ENCODE data around the gene SLC36A2.
"Not testable (repeated sequence)": the region's sequence is repeated elsewhere in the genome, so short reads cannot be mapped to it uniquely, and the experiment has no call there.

The SLC36A2 gene

DNA sequence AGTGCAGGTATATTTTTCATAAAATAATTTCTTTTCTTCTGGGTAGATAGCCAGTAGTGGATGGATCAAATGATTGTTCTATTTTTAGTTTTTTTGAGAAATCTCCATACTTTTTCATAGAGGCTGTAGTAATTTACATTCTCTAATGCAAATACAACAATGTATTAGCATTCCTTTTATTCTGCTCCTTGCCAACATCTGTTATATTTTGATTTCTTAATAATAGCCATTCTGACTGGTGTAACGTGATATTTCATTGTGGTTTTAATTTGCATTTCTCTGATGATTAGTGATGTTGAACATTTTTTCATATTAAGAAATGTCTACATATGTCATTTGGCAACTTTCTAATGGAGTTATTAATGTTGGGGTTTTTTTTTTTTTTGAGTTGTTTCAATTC, 27.2 kb upstream of the SLC36A2 start:
- H3K4me3 ChIP-seq (replicated peaks; ENCODE audit: low read depth, low read length) = no peak overlapping the region
- TF ChIP-seq, protein P1, sequence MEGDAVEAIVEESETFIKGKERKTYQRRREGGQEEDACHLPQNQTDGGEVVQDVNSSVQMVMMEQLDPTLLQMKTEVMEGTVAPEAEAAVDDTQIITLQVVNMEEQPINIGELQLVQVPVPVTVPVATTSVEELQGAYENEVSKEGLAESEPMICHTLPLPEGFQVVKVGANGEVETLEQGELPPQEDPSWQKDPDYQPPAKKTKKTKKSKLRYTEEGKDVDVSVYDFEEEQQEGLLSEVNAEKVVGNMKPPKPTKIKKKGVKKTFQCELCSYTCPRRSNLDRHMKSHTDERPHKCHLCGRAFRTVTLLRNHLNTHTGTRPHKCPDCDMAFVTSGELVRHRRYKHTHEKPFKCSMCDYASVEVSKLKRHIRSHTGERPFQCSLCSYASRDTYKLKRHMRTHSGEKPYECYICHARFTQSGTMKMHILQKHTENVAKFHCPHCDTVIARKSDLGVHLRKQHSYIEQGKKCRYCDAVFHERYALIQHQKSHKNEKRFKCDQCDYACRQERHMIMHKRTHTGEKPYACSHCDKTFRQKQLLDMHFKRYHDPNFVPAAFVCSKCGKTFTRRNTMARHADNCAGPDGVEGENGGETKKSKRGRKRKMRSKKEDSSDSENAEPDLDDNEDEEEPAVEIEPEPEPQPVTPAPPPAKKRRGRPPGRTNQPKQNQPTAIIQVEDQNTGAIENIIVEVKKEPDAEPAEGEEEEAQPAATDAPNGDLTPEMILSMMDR (IDR thresholded peaks at IDR 0.05; ENCODE audit: low read length, missing control alignments) = no peak
- DNase-seq (ENCODE audit: low read depth) = no peak

DNA sequence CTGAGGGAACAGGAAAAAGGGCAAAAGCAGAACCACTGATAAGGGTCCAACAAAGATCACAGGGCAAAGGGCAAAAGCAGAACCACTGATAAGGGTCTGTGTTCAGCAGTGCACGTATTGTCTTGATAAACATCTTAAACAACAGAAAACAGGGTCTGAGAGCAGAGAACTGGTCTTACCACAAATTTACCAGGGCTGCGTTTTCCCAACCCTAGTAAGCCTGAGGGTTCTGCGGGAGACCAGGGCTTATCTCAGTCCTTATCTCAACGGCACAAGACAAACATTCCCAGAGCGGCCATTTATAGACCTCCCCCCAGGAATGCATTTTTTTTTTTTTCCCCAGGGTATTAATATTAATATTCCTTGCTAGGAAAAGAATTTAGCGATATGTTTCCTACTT, 19.7 kb upstream of the SLC36A2 start:
- DNase-seq (ENCODE audit: low read depth) = not testable (repeated sequence)

DNA sequence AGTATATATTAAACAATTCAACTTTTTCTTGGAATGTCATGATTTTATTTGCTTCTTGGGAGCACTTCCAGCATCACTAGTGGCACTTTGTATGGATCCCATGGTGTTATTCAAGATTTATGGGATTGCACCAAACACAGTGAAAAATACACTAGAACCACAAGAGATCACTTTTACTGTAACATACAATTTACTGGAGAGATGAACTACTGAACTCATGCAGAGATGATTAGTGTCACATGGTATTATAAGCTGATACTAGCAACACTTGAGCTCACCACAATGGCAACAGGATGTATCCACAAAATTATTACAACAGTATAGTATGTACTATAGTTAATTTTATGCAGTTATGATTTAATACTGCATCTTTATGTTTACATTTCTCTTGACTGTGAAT, 16.3 kb upstream of the SLC36A2 start:
- no peak overlapping the region for H3K4me3 ChIP-seq (replicated peaks; ENCODE audit: low read depth, low read length)
- TF ChIP-seq, protein P1 (IDR thresholded peaks at IDR 0.05; ENCODE audit: low read length, missing control alignments) = no peak
- no peak for DNase-seq (ENCODE audit: low read depth)

More for the DNA sequence above, 19.7 kb upstream of the SLC36A2 start:
- H3K4me3 ChIP-seq (replicated peaks; ENCODE audit: low read depth, low read length) = not testable (repeated sequence)

DNA sequence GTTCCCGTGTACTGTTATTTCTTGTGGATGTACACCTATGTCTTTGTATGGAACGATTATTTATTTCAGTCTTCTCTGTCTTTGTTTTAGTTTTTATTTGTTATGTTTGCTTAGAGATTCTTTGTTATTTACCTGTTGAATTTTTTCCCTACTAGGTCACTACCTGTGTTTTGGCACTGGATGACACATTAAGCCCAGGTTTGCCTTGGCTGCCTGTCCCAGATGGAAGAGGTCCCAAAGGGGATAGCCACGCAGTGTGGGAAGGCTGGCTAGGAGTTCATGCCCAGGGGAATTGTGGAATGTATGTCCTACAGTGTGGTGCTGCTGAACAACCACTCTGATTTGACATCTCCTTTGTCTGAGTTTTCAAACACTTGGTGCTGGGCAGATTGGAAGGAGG, 15.6 kb upstream of the SLC36A2 start:
- TF ChIP-seq, protein P1 (IDR thresholded peaks at IDR 0.05; ENCODE audit: low read length, missing control alignments) = no peak
- no peak for DNase-seq (ENCODE audit: low read depth)

DNA sequence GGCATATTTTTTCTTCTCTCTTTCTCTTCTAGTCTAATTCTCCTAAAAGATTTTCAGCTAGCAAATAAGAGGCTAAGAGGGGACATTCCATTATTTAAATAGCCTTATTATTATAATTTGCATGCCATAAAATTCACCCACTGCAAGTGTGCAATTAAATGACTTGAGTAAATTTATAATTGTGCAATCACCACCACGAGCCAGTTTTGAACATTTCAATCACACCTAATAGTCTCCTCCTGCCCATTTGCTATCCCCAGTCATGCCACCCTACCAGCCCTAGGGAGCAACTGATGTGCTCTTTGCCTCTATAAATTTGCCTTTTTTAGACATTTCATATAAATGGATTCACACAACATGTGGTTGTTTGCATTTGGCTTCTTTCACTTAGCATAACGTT, 12.0 kb upstream of the SLC36A2 start:
- DNase-seq (ENCODE audit: low read depth) = no peak
- TF ChIP-seq, protein P1 (IDR thresholded peaks at IDR 0.05; ENCODE audit: low read length, missing control alignments) = no peak
- H3K4me3 ChIP-seq (replicated peaks; ENCODE audit: low read depth, low read length) = no peak overlapping the region

More for the DNA sequence above, 15.6 kb upstream of the SLC36A2 start:
- H3K4me3 ChIP-seq (replicated peaks; ENCODE audit: low read depth, low read length) = no peak overlapping the region

DNA sequence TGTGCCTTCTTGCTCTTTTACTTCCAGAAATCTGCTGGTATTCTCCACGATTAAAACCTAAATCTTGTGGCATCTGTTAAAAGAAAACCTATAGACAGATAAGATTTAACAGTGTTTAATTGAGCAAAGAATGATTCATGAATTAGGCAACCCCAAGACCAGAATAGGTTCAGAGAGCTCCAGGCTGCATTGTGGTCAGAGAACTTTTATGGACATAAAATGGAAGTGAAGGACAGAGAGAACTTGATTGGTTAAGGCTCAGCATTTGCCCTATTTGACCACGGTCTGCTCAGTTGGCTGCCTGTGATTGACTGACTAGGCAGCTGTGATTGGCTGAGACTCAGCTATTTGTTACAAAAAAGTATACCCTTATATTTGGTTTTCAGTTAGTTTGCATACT, 10.4 kb upstream of the SLC36A2 start:
- DNase-seq (ENCODE audit: low read depth) = no peak
- no peak overlapping the region for H3K4me3 ChIP-seq (replicated peaks; ENCODE audit: low read depth, low read length)
- TF ChIP-seq, protein P1 (IDR thresholded peaks at IDR 0.05; ENCODE audit: low read length, missing control alignments) = no peak

DNA sequence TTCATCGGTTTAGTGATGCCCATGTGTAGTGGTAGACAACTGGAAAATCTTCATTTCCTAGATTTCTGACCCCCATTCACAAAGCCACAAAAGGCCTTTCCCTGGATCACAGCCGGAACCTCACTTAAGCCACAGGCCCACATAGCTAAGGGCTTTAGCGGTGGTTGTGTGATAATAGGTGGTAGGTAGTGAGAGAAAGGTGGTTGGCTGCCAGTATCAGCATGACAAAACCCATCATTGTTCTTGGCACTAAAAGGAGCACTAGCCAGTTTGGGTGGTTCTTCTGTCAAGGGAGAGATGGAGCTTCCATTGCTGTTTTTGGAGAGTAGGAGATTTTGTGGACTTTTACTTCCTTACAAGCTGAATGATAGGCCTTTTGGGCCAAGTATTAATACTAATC, 9.7 kb upstream of the SLC36A2 start:
- TF ChIP-seq, protein P1 (IDR thresholded peaks at IDR 0.05; ENCODE audit: low read length, missing control alignments) = no peak
- no peak overlapping the region for H3K4me3 ChIP-seq (replicated peaks; ENCODE audit: low read depth, low read length)
- no peak for DNase-seq (ENCODE audit: low read depth)
